A549 treated with ZK216348 at 1 μM for 4 hours (cell line): Measurements from ENCODE around the gene PELI1. TPM values are rescaled to one million over a fixed set of nuclear protein-coding genes. Genes with fewer than 3 reads are reported as not detected.

Experiments
- total RNA-seq: library from RNA; stranded (reverse); fragments of 200-300 nt; extraction: Qiagen RNA extraction; gene quantifications from 5 replicates; pipeline ENCODE4 v1.2.3, GENCODE V29; 2022; ENCODE audit warnings: low read depth

The PELI1 gene, protein sequence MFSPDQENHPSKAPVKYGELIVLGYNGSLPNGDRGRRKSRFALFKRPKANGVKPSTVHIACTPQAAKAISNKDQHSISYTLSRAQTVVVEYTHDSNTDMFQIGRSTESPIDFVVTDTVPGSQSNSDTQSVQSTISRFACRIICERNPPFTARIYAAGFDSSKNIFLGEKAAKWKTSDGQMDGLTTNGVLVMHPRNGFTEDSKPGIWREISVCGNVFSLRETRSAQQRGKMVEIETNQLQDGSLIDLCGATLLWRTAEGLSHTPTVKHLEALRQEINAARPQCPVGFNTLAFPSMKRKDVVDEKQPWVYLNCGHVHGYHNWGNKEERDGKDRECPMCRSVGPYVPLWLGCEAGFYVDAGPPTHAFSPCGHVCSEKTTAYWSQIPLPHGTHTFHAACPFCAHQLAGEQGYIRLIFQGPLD
- total RNA-seq, result 1.2 to 1.5 TPM (median 1.3 TPM) in 5 replicates

GRCh38 chr2:64144057-64145013, at the start of gene PELI1:
TSS of gene PELI1 (minus strand) at chr2:64144420. CDS start at chr2:64108310, 36,110 bp downstream.

Other genes with a start within 250 kb of the PELI1 start
- 10.6 to 19.4 TPM (median 16.9 TPM) in 5 replicates for gene VPS54, start 125.0 kb downstream of the PELI1 start, total RNA-seq